Endothelial cell of umbilical vein (primary cell): Measurements from ENCODE around the gene RPS2. TPM values are rescaled to one million over a fixed set of nuclear protein-coding genes. Genes with fewer than 3 reads are reported as not detected.

ENCODE experiments used
- BruUV-seq: library from RNA; stranded (reverse); fragments of 400-500 nt; replicated peaks from 2 replicates; lab custom pipeline; 2021; lab: Mats Ljungman, UMichigan
- CTCF ChIA-PET: fragments of 300-600, 350-600 bp; sonication (Branson Sonifier 250); formaldehyde crosslinking; loops from one replicate; lab custom pipeline; 2021; ENCODE audit warnings: antibody characterized with exemption, inconsistent platforms; lab: Charles Lee
- POLR2A ChIA-PET: fragments of 300-600, 350-600 bp; sonication (Branson Sonifier 250); formaldehyde crosslinking; loops from one replicate; lab custom pipeline; 2021; ENCODE audit warnings: antibody characterized with exemption, inconsistent platforms; lab: Charles Lee
- DNase-seq: peaks from one replicate; pipeline ENCODE4 v3.0.0-alpha.2; 2011; ENCODE audit warnings: low read depth, low spot score
- FAIRE-seq: peaks from 2 replicates; lab custom pipeline; 2011; peaks lifted over from hg19 to GRCh38; lab: Jason Lieb, UNC
- H2AFZ ChIP-seq: 2 replicates; pipeline ENCODE4 v1.6.0; 2012; ENCODE audit warnings: low read depth, low read length, control low read depth, inconsistent platforms
- H3K27ac ChIP-seq: 2 replicates; pipeline ENCODE4 v1.5.1; 2011; ENCODE audit warnings: low read depth, mild to moderate bottlenecking, control low read depth, low read length, moderate library complexity; ENCODE audit not compliant: insufficient read depth
- H3K27me3 ChIP-seq, 2 experiments: 2 replicates each; pipeline versions ENCODE4 v1.6.0 to v1.6.1; 2011; ENCODE audit warnings: low read length in 2 of 2, mixed read lengths in 1 of 2; ENCODE audit not compliant: control insufficient read depth in 2 of 2, insufficient read depth in 2 of 2
- H3K36me3 ChIP-seq, 2 experiments: 2 replicates in 1 of 2; 3 replicates in 1 of 2; pipeline ENCODE4 v1.5.1; 2011; ENCODE audit warnings: low read length in 2 of 2, mild to moderate bottlenecking in 1 of 2, moderate library complexity in 1 of 2; ENCODE audit not compliant: control insufficient read depth in 2 of 2, insufficient read depth in 2 of 2; ENCODE audit errors: extremely low read depth in 1 of 2
- H3K4me1 ChIP-seq: 3 replicates; pipeline ENCODE4 v1.5.1; 2011; ENCODE audit warnings: mild to moderate bottlenecking, low read length; ENCODE audit not compliant: control insufficient read depth, insufficient read depth; ENCODE audit errors: extremely low read depth
- H3K4me2 ChIP-seq: 2 replicates; pipeline ENCODE4 v1.6.1; 2011; ENCODE audit warnings: low read length, control low read depth, mixed read lengths; ENCODE audit not compliant: insufficient read depth
- H3K4me3 ChIP-seq, 3 experiments: fragments of 200-600 bp in 1 of 3; sonication (generic), shearing (Covaris generic) in 1 of 3; replicated peaks in 1 of 3; 2 replicates each; pipeline ENCODE4 v1.5.1; 2011 to 2016; ENCODE audit warnings: control low read depth in 3 of 3, low read length in 3 of 3, mild to moderate bottlenecking in 2 of 3, inconsistent platforms in 1 of 3, low read depth in 1 of 3, moderate library complexity in 1 of 3; ENCODE audit not compliant: insufficient read depth in 1 of 3
- H3K79me2 ChIP-seq: 2 replicates; pipeline ENCODE4 v1.6.0; 2012; ENCODE audit warnings: low read length, inconsistent platforms; ENCODE audit not compliant: control insufficient read depth, insufficient read depth
- H3K9ac ChIP-seq: replicated peaks from 2 replicates; pipeline ENCODE3; 2011; ENCODE audit warnings: low read length, control low read depth; ENCODE audit not compliant: insufficient read depth; ENCODE audit errors: extremely low read depth
- H3K9me1 ChIP-seq: replicated peaks from 3 replicates; pipeline ENCODE4 v1.6.0; 2011; ENCODE audit warnings: mild to moderate bottlenecking, low read length; ENCODE audit not compliant: control insufficient read depth, insufficient read depth; ENCODE audit errors: extremely low read depth
- H3K9me3 ChIP-seq: replicated peaks from 2 replicates; pipeline ENCODE4 v1.5.1; 2012; ENCODE audit warnings: low read length, inconsistent platforms; ENCODE audit not compliant: control insufficient read depth, insufficient read depth
- H4K20me1 ChIP-seq: replicated peaks from 2 replicates; pipeline ENCODE3; 2011; ENCODE audit warnings: mild to moderate bottlenecking, low read length; ENCODE audit not compliant: control insufficient read depth, insufficient read depth; ENCODE audit errors: extremely low read depth
- EZH2 ChIP-seq: IDR thresholded peaks from 2 replicates; pipeline ENCODE4 v1.6.1; 2012; ENCODE audit warnings: borderline replicate concordance, low read depth, mild to moderate bottlenecking, moderate library complexity, low read length, inconsistent platforms; ENCODE audit not compliant: severe bottlenecking
- FOS ChIP-seq: IDR thresholded peaks from 2 replicates; pipeline ENCODE4 v1.6.1; 2011; ENCODE audit warnings: mild to moderate bottlenecking, low read length, moderate library complexity, borderline replicate concordance; ENCODE audit not compliant: insufficient read depth
- GATA2 ChIP-seq: IDR thresholded peaks from 2 replicates; pipeline ENCODE4 v1.7.0; 2011; ENCODE audit warnings: low read depth, mild to moderate bottlenecking, moderate library complexity, mixed read lengths, low read length; ENCODE audit not compliant: insufficient read length, insufficient read depth
- JUN ChIP-seq: IDR thresholded peaks from 2 replicates; pipeline ENCODE4 v1.6.1; 2011; ENCODE audit warnings: borderline replicate concordance, low read depth; ENCODE audit not compliant: insufficient read length, insufficient read depth
- MYC ChIP-seq: IDR thresholded peaks from one replicate; pipeline ENCODE4 v1.6.1; 2011; ENCODE audit warnings: mild to moderate bottlenecking, low read depth, low read length
- POLR2A ChIP-seq: IDR thresholded peaks from 2 replicates; pipeline ENCODE4 v1.6.1; 2012; ENCODE audit warnings: low read depth, mild to moderate bottlenecking, control low read depth, low read length
- POLR2AphosphoS5 ChIP-seq: IDR thresholded peaks from 2 replicates; pipeline ENCODE4 v1.6.1; 2012; ENCODE audit warnings: low read depth, mild to moderate bottlenecking, control low read depth, low read length, moderate library complexity; ENCODE audit not compliant: insufficient read depth
- dilution Hi-C: fragments of 300-500 bp; cut with MboI; formaldehyde crosslinking; loops from one replicate; pipeline ENCODE4 v1.15.0; 2019; ENCODE audit warnings: low sequenced_read_pairs; ENCODE audit not compliant: extremely low pct_ligation_motif_present
- intact Hi-C: fragments of 100-400 bp; cut with micrococcal nuclease; formaldehyde crosslinking; loops from one replicate; pipeline ENCODE4 v1.10.0; 2022
- polyA plus RNA-seq, 4 experiments: library from polyadenylated mRNA; depleted of rRNA in 3 of 4; stranded (reverse) in 3 of 4; unstranded in 1 of 4; fragments of >200 nt; gene quantifications; 2 replicates each; pipeline versions ENCODE4 v1.2.1 to v1.2.3, GENCODE V29; 2011 to 2012; ENCODE audit warnings: missing spikeins in 1 of 4
- total RNA-seq: library from RNA; stranded (reverse); gene quantifications from 2 replicates; pipeline ENCODE4 v1.2.3, GENCODE V29; 2021
- TF ChIP-seq, protein P1 (sequence below): IDR thresholded peaks from 2 replicates; pipeline ENCODE4 v1.6.1; 2011; ENCODE audit not compliant: insufficient read depth, insufficient read length
- TF ChIP-seq, protein P2 (sequence below), 2 donors: IDR thresholded peaks; 1 replicate in 1 of 2; 2 replicates in 1 of 2; pipeline ENCODE4 v1.5.1; 2011; ENCODE audit warnings: low read length in 2 of 2, mild to moderate bottlenecking in 2 of 2, moderate library complexity in 2 of 2, control low read depth in 1 of 2, inconsistent platforms in 1 of 2, low read depth in 1 of 2; ENCODE audit not compliant: insufficient read depth in 1 of 2; ENCODE audit errors: extremely low read depth in 1 of 2

Gene RPS2
- total and polyA plus RNA-seq, 2 donors (not counting 3 experiments of a cell fraction or from before 2014, with no cell fraction given), result 2,793 to 9,021 TPM

DNA sequence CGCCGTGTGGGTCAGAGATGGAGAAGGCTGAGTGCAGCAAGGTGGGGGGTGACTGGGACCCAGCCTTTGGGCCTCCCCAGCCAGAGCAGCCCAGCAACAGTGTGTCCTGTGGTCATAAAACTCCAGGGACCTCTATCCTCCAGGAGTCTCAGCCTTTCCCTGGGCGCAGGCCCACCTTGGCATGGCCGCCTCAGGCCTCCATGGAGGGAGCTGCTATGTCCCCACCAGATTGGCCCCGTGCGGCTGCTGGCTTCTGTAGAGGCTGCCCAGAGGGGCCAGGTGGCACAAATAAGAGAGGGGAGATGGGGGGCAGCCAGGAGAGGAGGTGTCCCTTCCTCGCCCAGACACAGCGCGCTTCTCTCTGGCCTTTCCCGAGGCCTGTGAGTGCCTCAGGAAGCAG is 22.6 kb upstream of the RPS2 start:
- H2AFZ ChIP-seq, result no peak overlapping the region
- H3K4me1 ChIP-seq, result peaks cover 22% of the 10 kb centered on the region
- H3K9me3 ChIP-seq, result no peaks in the 10 kb centered on the region
- no peak for TF ChIP-seq POLR2AphosphoS5
- no peak for TF ChIP-seq JUN
- no peak for TF ChIP-seq FOS
- peaks cover 29 to 34% of the 10 kb centered on the region in 2 experiments for H3K27me3 ChIP-seq
- peaks cover 5% of the 10 kb centered on the region for H3K79me2 ChIP-seq
- H3K4me3 ChIP-seq, result no peak overlapping the region
- intact Hi-C loops, result no loop called here
- no peaks in the 10 kb centered on the region for H4K20me1 ChIP-seq
- dilution Hi-C loops, result no loop called here
- H3K27ac ChIP-seq, result no peak overlapping the region
- DNase-seq (no peak), FAIRE-seq (no peak)
- no peaks in the 10 kb centered on the region for H3K9me1 ChIP-seq
- peaks cover 0 to 7% of the 10 kb centered on the region in 2 experiments for H3K36me3 ChIP-seq
- H3K9ac ChIP-seq, result no peak overlapping the region
- no TSS peak for BruUV-seq
- ChIA-PET POLR2A (no interaction called here), CTCF (no interaction called here)
- H3K4me2 ChIP-seq, result no peak overlapping the region

GRCh38 chr16:1985466-1986150 is 21.0 kb upstream of the RPS2 start:
- intact Hi-C loops, result no loop called here
- CTCF ChIA-PET, result interaction anchor here (1.6 to 2.2 kb wide), 2 partner anchors 18 to 155 kb away, joined by 6 to 9 read pairs; no protein-coding TSS in a partner anchor
- POLR2A ChIA-PET, result no interaction called here

More at GRCh38 chr16:1985466-1986150, 21.0 kb upstream of the RPS2 start:
- no peak overlapping the region for H2AFZ ChIP-seq
- H3K4me3 ChIP-seq, result no peak overlapping the region
- peaks cover 5% of the 10 kb centered on the region for H3K79me2 ChIP-seq
- dilution Hi-C loops, result no loop called here
- TF ChIP-seq EZH2, result no peak
- TF ChIP-seq GATA2, result no peak
- TF ChIP-seq, protein P1, sequence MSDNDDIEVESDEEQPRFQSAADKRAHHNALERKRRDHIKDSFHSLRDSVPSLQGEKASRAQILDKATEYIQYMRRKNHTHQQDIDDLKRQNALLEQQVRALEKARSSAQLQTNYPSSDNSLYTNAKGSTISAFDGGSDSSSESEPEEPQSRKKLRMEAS, result no peak
- no peak for TF ChIP-seq POLR2A
- TF ChIP-seq JUN, result no peak
- no peak for TF ChIP-seq MYC
- no peak for TF ChIP-seq POLR2AphosphoS5
- TF ChIP-seq, protein P2, sequence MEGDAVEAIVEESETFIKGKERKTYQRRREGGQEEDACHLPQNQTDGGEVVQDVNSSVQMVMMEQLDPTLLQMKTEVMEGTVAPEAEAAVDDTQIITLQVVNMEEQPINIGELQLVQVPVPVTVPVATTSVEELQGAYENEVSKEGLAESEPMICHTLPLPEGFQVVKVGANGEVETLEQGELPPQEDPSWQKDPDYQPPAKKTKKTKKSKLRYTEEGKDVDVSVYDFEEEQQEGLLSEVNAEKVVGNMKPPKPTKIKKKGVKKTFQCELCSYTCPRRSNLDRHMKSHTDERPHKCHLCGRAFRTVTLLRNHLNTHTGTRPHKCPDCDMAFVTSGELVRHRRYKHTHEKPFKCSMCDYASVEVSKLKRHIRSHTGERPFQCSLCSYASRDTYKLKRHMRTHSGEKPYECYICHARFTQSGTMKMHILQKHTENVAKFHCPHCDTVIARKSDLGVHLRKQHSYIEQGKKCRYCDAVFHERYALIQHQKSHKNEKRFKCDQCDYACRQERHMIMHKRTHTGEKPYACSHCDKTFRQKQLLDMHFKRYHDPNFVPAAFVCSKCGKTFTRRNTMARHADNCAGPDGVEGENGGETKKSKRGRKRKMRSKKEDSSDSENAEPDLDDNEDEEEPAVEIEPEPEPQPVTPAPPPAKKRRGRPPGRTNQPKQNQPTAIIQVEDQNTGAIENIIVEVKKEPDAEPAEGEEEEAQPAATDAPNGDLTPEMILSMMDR (IDR thresholded peaks at IDR 0.05; ENCODE audit: extremely low read depth in 1 of 2, insufficient read depth in 1 of 2, low read depth in 1 of 2, low read length in 2 of 2), result no peak
- no peak for TF ChIP-seq FOS
- FAIRE-seq (no peak), DNase-seq (no peak)
- H3K36me3 ChIP-seq, result peaks cover 0 to 7% of the 10 kb centered on the region in 2 experiments
- no peaks in the 10 kb centered on the region for H3K9me1 ChIP-seq
- H3K4me1 ChIP-seq, result peaks cover 18% of the 10 kb centered on the region
- peak overlapping the region; percentile 67 for H3K4me2 ChIP-seq
- peaks cover 36 to 38% of the 10 kb centered on the region in 2 experiments for H3K27me3 ChIP-seq
- H3K27ac ChIP-seq, result no peak overlapping the region
- no TSS peak for BruUV-seq
- H4K20me1 ChIP-seq, result no peaks in the 10 kb centered on the region
- no peaks in the 10 kb centered on the region for H3K9me3 ChIP-seq
- no peak overlapping the region for H3K9ac ChIP-seq
